ENCODE measurements around the gene DLK2. TPM values are rescaled to one million over a fixed set of nuclear protein-coding genes. Genes with fewer than 3 reads are reported as not detected.

DLK2 gene
- total RNA-seq, 6 experiments from 2014 or later, result 1.8 to 2.9 (median 2.2) TPM

DNA sequence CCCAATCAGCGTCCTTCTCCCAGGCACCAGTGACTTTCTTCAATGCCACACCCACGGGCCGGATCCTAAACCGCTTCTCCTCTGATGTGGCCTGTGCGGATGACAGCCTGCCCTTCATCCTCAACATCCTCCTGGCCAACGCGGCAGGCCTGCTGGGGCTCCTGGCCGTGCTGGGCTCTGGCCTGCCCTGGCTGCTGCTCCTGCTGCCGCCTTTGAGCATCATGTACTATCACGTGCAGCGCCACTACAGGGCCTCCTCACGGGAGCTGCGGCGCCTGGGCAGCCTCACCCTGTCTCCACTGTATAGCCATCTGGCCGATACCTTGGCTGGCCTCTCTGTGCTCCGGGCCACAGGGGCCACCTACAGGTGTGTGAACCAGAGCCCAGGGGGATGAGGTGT is 9.8 kb downstream of the DLK2 start:
- H3K36me3 Mint-ChIP-seq (ENCODE audit: low read depth), result peaks cover 4% of the 10 kb centered on the region; the same call in 1 of the 2 replicates
- no peak for DNase-seq
- TF ChIP-seq, protein P1, sequence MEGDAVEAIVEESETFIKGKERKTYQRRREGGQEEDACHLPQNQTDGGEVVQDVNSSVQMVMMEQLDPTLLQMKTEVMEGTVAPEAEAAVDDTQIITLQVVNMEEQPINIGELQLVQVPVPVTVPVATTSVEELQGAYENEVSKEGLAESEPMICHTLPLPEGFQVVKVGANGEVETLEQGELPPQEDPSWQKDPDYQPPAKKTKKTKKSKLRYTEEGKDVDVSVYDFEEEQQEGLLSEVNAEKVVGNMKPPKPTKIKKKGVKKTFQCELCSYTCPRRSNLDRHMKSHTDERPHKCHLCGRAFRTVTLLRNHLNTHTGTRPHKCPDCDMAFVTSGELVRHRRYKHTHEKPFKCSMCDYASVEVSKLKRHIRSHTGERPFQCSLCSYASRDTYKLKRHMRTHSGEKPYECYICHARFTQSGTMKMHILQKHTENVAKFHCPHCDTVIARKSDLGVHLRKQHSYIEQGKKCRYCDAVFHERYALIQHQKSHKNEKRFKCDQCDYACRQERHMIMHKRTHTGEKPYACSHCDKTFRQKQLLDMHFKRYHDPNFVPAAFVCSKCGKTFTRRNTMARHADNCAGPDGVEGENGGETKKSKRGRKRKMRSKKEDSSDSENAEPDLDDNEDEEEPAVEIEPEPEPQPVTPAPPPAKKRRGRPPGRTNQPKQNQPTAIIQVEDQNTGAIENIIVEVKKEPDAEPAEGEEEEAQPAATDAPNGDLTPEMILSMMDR (IDR thresholded peaks at IDR 0.05), result no peak
- no peaks in the 10 kb centered on the region for H3K4me1 Mint-ChIP-seq (ENCODE audit: low read depth)
- no peaks in the 10 kb centered on the region; the same call in 1 of the 2 replicates for H3K27me3 Mint-ChIP-seq (ENCODE audit: insufficient read depth)
- H3K9me3 Mint-ChIP-seq, result no peaks in the 10 kb centered on the region
- no peak overlapping the region for H3K4me3 Mint-ChIP-seq
- H3K27ac Mint-ChIP-seq, result no peak overlapping the region

DNA sequence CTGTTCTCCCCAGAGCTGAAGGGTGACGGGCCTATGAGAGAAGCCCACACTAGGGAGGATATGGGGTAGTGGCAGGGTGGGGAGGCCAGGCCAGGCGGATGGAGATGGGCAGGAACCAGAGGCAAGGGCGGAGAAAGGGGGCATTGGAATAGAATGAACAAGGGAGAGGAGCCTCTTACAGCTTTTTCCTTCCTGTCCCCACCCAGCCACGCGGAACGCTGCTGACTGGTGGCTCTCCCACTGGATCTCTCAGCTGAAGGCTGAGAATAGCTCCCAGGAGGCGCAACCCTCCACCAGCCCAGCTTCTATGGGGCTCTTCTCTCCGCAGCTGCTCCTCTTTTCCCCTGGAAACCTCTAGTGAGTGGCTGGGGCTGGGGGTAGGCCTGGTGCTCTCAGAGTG is 10.8 kb downstream of the DLK2 start:
- Mint-ChIP-seq H3K27ac (no peak overlapping the region), H3K9me3 (no peaks in the 10 kb centered on the region), H3K27me3 (ENCODE audit: insufficient read depth) (no peaks in the 10 kb centered on the region; the same call in 1 of the 2 replicates), H3K4me3 (no peak overlapping the region), H3K4me1 (ENCODE audit: low read depth) (no peaks in the 10 kb centered on the region), H3K36me3 (ENCODE audit: low read depth) (peaks cover 4% of the 10 kb centered on the region; the same call in 1 of the 2 replicates)
- TF ChIP-seq, protein P1 (IDR thresholded peaks at IDR 0.05), result no peak
- DNase-seq, result no peak

DNA sequence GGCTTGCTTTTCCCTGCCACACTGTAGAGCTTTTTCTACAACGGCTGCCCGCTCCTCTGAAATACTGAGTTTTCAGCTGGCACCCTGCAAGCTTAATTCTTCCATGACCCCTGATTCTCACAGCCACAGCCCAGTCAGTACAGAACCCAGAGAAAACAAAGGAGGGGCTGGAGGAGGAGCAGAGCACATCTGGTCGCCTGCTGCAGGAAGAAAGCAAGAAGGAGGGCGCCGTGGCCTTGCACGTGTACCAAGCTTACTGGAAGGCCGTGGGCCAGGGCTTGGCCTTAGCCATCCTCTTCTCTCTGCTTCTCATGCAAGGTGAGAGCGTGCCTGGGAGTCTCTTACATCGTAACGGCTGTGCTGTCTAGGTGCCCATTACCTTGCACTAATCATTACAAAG is 11.3 kb downstream of the DLK2 start:
- no peaks in the 10 kb centered on the region; the same call in 1 of the 2 replicates for H3K27me3 Mint-ChIP-seq (ENCODE audit: insufficient read depth)
- H3K27ac Mint-ChIP-seq, result no peak overlapping the region
- H3K9me3 Mint-ChIP-seq, result no peaks in the 10 kb centered on the region
- peaks cover 4% of the 10 kb centered on the region; the same call in 1 of the 2 replicates for H3K36me3 Mint-ChIP-seq (ENCODE audit: low read depth)
- no peak for DNase-seq
- TF ChIP-seq, protein P1 (IDR thresholded peaks at IDR 0.05), result no peak
- no peaks in the 10 kb centered on the region for H3K4me1 Mint-ChIP-seq (ENCODE audit: low read depth)
- H3K4me3 Mint-ChIP-seq, result no peak overlapping the region

DNA sequence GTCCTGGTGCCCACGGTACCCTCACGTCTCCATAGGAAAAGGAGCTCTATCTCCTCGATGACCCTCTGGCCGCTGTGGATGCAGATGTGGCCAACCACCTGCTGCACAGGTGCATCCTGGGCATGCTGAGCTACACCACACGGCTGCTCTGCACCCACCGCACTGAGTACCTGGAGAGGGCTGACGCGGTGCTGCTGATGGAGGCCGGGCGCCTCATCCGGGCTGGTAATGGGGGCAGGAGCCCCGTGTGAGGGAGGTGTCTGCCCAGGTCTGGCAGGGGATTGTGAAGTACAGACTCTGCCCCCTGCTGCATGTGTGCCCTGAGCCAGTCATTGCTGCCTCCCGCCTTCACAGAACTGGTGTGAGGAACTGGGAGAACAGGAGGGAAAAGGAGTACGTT is 12.4 kb downstream of the DLK2 start:
- Mint-ChIP-seq H3K27ac (no peak overlapping the region), H3K36me3 (ENCODE audit: low read depth) (peaks cover 4% of the 10 kb centered on the region; the same call in 1 of the 2 replicates), H3K9me3 (no peaks in the 10 kb centered on the region), H3K4me3 (no peak overlapping the region), H3K27me3 (ENCODE audit: insufficient read depth) (no peaks in the 10 kb centered on the region; the same call in none of the 2 replicates), H3K4me1 (ENCODE audit: low read depth) (no peaks in the 10 kb centered on the region)
- TF ChIP-seq, protein P1 (IDR thresholded peaks at IDR 0.05), result no peak
- no peak for DNase-seq

DNA sequence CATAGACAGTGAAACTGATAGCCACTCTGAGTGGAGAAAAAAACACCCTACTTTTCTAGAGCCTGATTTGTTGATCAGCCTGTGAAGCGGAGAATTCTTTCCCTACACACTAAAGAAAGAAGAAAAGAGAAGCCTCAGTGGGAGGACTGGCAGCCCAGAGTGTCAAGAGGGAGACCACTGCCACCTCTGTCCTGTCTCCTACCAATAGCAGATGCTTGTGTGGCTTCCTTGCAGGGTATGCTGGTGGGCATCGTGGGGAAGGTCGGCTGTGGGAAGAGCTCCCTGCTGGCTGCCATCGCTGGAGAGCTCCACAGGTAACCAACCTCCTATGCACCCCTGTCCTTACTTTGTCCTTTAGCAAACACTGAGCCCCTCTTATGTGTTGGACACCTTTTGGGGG is 17.6 kb downstream of the DLK2 start:
- DNase-seq, result no peak
- H3K4me3 Mint-ChIP-seq, result no peak overlapping the region
- peaks cover 21% of the 10 kb centered on the region for H3K4me1 Mint-ChIP-seq (ENCODE audit: low read depth)
- TF ChIP-seq, protein P1 (IDR thresholded peaks at IDR 0.05), result no peak
- no peaks in the 10 kb centered on the region; the same call in 1 of the 2 replicates for H3K36me3 Mint-ChIP-seq (ENCODE audit: low read depth)
- H3K27me3 Mint-ChIP-seq (ENCODE audit: insufficient read depth), result peaks cover 2% of the 10 kb centered on the region
- H3K27ac Mint-ChIP-seq, result no peak overlapping the region; the same call in 1 of the 2 replicates
- H3K9me3 Mint-ChIP-seq, result no peaks in the 10 kb centered on the region

All from HFFc6 (cell line).